ENCODE results near the gene LCMT1. TPM values are rescaled to one million over a fixed set of nuclear protein-coding genes. Genes with fewer than 3 reads are reported as not detected.

Gene LCMT1
- total and polyA plus RNA-seq, 2 of the 13 experiments (the other 11 are each of a cell fraction or from before 2014, with no cell fraction given), result 41.2 to 48.7 TPM

DNA sequence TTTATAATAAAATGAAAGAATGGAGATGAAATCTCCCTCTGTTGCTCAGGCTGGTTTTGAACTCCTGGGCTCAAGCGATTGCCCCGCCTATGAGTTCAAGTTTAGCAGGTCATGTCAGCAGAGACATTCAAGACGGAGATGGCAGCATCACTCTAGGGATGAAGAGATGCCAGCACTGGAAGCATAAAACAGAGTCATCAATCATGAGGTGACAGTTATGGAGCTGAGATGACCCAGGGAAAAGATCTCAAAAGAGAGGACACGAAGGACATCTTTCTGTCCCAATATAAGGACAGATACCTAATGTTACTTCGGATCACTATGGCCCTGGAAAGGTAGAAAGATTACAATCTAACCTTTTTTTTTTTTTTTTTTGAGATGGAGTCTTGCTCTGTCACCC is 11.0 kb upstream of the LCMT1 start (continued):
- TF ChIP-seq ZHX2 (IDR thresholded peaks at IDR 0.05; ENCODE audit: low read depth), result no peak
- TF ChIP-seq ZHX2 (CRISPR knock-in tag; IDR thresholded peaks at IDR 0.05; ENCODE audit: borderline replicate concordance), result no peak
- no peak for TF ChIP-seq SIX1 (CRISPR knock-in tag; IDR thresholded peaks at IDR 0.05; ENCODE audit: borderline replicate concordance)
- no peak for TF ChIP-seq ZSCAN5A (CRISPR knock-in tag; IDR thresholded peaks at IDR 0.05; ENCODE audit: borderline replicate concordance)
- no peak for TF ChIP-seq FOXM1 (CRISPR knock-in tag; IDR thresholded peaks at IDR 0.05)
